Stimulated activated CD4-positive, alpha-beta T cell treated with anti-CD3 and anti-CD28 coated beads, Interleukin-12 subunit alpha, Interleukin-12 subunit beta, amount 100 ng/mL, for 4 hours (primary cell): ENCODE measurements around the gene KCNG2.

Source experiments
- DNase-seq: peaks from one replicate; pipeline ENCODE4 v3.0.0-alpha.2; 2020

Gene KCNG2

DNA sequence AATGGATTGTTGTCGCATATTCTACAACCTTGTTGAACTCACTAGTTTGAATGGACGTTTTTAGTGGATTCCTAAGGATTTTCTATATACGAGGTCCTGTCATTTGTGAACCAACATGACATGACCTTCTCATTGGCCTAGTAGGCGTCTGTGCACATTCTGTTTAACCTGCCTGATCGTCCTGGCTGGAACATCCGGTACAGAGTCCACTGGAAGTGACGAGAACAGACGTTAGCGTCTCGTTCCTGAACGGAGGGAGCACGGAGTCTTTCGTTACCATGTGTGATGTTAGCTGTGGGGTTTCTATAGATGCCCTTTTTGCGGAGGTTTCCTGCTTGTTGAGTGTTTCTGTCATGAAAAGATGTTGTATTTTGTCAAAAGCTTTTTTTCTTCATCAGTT lies 91.8 kb downstream of the KCNG2 start:
- DNase-seq = no peak

DNA sequence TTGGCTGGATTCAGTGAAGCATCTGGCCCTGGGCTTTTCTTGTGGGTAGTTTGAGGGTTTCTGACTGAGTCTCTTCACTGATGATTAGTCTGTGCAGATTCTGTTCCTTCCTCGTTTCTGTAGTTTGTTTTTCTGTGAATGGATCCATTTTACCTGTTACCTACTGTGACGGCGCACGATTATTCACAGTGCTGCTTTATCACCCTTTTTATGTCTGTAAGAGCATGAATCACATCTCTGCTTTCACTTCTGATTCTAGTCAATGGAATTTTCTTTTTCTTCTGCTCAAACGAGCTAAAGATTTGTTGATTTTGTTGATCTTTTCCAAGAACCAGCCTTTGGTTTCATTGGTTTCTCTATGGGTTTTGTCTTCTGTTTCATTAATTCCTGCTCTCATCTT lies 92.9 kb downstream of the KCNG2 start:
- no peak for DNase-seq

DNA sequence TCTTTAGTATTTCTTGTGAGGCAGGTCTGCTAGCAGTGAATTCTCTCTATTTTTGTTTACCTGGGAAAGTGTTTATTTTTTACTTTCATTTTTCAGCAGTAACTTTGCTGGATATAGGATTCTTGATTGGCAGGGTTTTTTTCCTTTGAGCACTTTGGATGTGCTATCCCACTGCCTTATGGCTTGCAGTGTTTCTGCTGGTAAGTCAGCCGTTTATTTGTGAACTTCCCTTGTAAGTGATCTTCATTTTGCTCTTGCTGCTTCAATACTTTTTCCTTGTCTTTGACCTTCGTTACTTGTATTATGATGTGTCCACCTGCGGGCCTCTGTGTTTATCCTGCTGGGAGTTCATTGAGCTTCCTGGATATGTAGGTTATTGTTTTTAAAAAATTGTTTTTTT lies 99.0 kb downstream of the KCNG2 start:
- no peak for DNase-seq

DNA sequence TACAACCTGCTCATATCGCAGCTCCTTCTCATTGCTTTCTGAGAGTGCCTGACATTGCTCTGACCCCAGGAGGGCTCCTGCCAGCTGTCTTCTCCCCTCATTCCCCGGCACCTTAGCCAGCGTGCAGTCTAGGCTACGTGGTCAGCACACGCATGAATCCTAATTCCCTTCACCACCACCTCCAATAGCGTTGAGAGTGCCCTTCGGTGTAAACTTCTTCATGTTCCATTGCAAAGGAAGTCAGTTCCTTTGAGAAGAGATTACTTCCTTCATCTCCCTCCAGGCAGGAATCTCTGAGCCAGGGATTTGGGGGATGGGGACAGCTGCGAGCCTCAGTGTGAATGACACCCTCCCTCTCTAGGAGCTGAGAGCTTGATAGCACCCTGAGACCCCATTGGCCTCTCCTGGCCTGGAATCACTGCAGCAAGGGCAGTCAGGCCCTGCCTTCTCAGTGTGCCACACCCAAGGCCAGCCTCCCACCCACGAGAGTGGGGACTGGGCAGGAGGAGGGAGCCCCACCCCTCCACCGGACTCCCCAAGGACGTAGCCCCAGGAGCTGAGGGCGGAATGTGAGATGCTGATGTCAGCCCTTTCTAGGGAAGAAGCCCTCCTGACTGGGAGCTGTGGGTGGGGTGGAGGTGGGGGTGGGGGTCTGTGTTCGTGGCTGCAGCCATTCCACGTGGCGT lies 100.3 kb downstream of the KCNG2 start:
- DNase-seq = no peak

DNA sequence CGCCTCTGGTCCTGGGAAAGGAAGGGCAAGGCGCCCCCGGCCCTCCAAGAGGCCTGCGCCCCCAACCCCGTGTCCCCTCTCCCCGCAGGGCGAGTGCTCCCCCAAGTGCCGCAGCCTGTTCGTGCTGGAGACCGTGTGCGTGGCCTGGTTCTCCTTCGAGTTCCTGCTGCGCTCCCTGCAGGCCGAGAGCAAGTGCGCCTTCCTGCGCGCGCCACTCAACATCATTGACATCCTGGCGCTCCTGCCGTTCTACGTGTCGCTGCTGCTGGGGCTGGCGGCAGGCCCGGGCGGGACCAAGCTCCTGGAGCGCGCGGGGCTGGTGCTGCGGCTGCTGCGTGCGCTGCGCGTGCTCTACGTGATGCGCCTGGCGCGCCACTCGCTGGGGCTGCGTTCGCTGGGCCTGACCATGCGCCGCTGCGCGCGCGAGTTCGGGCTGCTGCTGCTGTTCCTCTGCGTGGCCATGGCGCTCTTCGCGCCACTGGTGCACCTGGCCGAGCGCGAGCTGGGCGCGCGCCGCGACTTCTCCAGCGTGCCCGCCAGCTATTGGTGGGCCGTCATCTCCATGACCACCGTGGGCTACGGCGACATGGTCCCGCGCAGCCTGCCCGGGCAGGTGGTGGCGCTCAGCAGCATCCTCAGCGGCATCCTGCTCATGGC lies 101.3 kb downstream of the KCNG2 start:
- no peak for DNase-seq

DNA sequence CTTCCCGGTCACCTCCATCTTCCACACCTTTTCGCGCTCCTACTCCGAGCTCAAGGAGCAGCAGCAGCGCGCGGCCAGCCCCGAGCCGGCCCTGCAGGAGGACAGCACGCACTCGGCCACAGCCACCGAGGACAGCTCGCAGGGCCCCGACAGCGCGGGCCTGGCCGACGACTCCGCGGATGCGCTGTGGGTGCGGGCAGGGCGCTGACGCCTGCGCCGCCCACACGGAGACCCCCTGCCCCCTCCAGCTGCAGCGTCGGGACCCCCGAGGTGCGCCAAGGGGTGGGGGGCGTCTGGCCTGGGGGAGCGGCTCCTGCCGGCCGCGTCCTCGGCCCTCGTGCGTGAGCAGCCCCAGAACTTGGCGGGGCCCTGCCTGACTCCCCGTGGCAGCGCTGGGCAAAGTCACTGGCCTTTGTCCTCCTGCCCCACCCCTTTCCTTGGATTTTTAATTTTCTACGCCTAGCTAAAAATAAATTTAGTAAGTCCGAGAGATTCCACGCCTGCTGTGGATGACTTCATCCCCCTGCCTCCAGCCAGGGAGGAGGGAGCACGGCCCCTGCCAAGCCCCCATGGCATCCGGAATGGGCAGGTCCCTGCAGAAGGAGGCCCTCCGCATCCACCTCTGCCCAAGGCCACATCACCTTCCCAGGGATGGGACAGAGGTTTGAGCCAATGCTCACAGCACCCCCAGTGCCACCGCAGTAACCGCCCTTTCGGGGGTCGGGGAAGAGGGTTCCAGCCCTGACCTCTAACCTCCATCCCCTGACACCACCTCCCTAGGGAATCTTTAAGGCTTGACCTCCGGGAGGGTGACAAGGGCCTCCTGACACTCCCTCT lies 102.1 kb downstream of the KCNG2 start:
- no peak for DNase-seq

DNA sequence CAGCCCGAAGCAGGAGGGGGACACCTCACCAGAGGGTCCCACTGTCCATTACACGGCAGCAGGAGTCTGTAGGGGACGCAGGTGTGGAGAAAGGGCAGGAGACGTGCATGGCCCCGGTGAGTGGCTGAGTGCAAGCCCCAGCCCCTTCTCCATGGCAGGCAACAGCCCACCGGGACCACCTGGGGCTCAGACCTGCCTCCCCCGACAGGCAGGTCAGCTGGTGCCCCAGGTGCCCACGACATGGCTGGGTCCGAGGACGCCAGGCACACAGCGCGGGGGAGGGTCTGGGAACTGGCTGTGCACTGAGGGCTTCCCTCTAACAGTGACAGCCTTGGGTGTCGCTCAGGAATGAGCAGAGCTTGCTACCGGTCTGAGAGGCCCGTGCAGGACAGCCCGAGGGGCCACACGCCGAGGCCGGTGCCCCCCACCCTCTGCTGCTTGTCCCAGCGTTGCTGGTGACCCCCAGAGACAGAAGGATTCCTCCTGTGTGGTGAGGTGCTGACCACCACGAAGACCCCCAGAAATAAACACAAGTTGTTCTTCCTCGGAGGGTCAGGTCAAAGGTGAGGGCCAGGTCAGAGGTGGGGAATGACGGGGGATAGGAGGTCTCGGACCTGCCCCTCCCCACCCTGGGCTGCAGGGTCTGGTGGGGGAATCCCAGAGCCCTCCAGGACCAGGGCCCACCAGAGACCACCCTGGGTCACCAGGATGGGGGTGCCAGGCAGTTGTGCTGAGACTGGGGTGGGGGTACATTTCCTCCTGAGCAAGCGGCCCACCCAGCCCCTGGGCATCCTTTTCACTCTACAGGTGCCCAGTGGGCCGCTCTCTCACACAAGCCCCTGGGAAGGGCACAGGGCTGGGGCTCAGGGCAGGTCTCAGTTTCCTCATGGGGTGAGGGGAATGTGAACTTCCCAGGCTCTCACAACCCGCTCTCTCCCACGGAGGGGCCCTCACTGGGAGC lies 103.2 kb downstream of the KCNG2 start:
- DNase-seq = no peak

DNA sequence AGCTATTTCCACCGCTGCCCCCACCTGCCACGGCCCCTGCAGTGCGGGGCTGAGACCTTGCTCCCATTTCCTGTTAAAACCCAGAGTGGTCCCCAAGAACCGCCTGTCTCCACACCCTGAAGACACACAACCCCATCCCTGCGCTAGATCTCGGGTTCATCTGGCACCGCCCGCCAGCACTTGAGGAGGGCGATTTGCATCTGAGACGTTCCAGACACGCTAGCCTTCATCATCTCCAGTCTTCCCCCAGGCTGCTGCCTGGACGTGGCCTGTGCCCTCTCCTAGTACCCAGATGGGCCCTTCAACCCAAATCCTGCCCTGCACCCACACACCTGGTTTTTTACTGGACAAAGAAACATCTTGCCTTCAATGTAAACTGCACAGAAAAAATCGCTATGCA lies 103.9 kb downstream of the KCNG2 start:
- DNase-seq = no peak

DNA sequence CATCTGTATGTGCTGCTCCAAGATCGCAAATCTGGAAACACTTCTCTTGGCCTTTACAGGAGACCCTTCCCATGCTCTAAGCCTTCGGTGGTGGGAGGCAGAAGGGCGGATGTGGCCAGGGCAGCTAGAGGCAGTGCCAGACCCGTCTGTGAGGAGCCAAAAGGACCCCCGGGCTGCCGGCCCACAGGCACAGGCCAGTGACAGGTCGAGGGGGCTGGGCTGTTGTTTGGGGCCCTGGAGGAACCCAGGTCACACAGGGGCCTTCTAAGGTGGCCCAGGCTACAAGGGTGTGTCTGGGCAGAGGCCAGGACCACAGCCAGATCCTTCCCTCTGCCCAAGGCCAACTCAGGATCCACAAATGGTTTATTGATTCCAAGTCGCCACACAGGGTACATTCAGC lies 104.3 kb downstream of the KCNG2 start:
- DNase-seq = no peak

DNA sequence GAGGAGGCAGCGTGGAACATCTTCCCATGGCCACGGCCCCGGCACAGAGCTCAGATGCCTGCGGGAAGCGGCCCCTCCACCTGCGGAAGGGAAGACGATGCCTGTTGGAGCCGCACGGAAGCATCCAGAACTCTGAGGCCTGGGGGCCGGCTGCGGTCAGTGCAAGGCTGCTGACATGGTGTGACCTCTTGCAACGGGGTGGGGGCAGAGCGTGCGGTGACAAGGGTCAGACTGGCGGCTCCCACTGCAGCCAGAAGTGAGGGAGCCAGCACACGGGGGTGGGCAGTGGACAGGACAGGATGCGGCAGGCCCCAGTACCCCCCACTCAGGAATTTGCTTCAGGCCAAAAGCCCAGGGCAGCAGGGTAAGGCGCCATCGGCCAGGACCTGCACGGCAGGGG lies 104.9 kb downstream of the KCNG2 start:
- DNase-seq = no peak

DNA sequence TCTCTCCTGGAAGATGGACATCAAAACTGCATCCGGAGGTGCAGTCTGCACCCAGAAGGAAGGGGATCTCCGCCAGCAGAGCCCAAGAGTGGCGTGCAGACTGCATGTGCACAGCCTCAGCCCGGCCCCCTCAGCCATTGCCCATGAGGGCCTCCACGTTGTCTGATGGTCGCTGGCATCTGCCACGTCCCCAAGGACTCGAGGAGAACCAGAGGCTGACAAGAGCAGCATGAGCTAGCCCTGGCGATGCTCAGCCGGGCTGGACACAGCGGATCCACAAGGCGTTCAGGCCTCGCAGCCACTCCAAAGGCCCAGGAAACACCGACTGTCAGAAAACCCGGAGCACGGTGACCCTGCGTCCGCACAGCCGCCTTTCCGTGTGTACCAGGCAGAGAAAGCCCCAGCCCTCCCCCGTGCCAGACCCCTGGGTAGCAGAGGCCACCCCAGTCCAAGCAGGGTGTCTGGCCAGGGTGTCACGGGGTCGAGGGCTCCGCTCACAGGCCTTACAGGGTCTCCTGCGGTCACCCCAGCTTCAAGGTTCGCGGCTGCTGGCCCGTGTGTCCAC lies 105.4 kb downstream of the KCNG2 start:
- DNase-seq = no peak

DNA sequence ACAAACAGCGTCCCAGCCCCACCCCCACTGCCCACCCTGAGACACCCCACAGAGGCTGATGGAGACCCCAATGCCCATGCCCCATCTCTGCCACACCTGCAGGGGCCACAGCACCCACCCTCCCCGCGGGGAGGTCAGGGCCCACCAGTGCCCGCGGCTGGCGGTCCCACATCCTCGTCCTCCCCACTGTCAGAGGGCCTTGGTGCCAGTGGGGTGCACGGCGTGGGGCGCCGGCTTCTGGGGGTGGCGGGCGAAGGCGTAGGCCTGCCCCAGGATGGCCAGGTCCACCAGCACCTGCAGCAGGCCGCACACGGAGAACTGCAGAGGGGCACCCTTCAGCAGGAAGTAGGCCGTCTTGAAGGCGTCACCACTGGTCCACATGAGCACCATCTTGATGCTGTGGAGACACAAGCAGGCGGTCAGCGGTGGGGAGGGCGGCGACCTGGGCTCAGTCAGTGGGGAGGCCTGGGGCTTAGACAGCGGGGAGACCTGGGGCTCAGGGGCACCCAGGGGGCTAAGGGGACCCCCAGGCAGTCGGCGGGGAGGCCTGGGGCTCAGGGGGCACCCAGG lies 106.1 kb downstream of the KCNG2 start:
- no peak for DNase-seq

DNA sequence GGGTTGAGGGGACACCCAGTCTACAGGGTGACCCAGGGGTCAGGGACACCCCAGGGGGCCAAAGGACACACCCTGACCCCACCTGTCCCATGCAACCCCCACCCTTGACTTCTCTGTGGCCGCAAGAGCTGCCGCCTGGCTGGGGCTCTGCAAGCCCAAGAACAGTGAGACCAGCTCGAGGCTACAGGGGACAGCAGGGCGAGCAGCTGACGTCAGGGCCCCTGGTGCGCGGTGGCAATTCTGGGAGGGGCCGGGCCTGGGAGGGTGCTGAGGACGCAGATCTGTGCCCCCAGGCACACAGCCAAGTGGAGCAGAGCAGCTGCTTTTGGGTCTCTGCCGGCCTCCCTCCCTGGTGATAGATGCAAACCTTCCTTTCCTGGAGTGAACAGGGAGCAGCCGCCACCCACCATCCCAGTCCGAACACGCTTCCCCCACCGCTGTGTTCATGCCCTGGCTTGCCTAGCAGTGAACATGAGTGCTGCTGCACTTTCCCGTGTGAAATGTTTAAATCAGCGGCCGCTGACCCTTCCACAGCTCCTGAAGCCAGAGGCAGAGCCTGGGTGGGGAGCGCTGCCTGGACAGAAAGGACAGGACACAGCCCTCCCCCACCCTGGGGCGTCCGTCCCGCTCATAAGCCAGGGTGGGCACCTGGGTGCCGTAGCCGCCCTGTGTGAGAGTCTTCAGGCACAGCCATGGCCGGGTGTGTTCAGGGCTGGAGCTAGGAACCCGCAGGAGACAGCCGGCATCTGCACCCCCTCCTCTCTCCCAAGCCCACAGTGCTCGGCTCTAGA lies 106.8 kb downstream of the KCNG2 start:
- no peak for DNase-seq

DNA sequence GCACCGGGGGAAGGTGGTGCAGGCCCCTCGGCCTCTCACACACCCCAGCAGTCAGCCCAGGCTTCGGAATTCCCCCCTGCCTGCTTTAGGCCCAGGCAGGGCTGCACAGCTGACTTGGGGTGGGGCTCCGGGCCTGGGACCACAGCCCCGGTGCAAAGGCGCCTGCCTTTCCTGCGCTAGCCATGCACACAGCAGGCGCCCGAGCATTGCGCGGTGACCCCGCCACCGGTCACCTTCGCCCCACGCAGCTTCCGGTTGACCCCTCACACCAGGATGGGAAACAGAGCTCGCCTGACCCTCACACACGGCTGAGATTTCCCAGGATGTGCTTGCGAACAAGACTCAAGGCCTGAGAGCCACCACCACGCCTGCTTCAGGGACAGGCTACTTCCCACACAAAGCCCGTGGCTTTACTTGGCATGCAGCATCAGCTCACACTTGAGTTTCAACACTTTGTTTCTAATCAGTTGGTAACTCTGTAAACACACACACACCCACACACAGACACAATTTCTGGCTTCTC lies 107.7 kb downstream of the KCNG2 start:
- no peak for DNase-seq

DNA sequence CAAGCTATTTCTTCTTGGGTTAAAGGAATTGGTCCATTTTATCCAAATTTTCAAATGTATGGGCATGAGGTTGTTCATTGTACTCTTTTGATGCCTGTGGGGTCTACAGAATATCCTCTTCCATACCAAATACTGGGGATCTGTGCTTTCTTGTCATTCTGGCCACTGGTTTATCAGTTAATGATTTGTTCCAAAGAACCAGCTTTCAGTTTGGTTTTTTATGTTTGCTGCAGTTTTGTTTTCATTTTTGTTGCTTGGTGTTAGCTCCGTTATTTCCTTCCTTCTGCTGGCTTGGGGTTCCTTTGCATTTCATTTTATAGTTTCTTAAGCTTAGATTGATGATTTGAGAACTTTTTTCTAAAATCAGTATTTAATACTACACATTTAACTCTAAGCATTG lies 108.3 kb downstream of the KCNG2 start:
- DNase-seq = no peak

DNA sequence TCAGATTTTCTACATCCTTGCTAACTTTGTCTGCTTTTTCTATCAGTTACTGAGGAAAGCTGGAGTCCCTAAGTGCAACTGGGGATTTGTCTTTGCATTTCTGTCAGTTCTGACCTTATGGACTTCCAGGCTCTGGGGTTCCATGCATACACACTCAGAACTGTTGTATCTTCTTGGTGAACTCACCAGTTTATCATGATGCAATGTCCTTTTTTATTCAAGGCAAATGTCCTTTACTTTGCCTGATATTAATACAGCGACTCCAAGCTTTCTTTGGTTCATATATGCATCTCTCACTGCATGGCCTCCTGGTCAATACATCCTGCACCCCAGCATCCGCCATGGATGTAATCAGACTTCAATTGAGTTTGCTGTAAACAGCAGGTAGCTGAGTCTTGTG lies 109.0 kb downstream of the KCNG2 start:
- no peak for DNase-seq

DNA sequence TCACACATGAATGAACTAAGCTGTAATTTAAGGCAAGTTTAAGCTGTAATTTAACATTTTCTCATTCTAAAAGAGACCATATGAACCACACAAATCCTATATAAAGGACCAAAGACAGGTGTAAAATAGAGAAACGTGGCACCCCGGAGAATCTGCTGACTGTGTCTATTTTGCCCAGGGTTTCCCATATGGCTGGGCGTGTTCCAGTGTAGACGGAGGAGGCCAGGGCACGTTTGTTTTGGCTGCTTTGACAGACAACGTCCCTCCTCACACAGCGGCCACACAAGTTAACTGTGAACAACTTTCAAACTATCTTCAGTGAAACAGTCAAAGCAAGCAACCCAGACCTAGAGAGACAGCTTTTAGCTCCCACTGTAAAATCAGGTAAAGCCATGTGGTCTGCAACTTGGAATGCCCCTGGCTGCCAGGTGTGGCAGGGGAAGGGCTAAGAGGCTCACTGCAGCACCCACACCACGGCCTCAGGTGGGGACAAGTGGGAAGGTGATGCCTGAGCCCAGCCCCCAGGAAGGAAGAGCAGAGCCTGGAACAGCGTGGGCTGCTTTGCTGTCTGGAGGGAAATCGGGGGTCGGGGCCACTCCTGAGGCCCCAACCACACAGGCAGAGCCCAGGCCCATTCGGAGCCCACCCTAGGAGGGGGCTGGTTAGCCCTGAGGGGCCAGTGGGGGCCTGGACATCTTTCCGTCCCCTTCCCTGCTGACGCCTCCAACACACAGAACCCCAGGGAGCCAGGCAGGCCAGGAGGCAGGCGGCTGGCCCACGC lies 113.0 kb downstream of the KCNG2 start:
- no peak for DNase-seq

DNA sequence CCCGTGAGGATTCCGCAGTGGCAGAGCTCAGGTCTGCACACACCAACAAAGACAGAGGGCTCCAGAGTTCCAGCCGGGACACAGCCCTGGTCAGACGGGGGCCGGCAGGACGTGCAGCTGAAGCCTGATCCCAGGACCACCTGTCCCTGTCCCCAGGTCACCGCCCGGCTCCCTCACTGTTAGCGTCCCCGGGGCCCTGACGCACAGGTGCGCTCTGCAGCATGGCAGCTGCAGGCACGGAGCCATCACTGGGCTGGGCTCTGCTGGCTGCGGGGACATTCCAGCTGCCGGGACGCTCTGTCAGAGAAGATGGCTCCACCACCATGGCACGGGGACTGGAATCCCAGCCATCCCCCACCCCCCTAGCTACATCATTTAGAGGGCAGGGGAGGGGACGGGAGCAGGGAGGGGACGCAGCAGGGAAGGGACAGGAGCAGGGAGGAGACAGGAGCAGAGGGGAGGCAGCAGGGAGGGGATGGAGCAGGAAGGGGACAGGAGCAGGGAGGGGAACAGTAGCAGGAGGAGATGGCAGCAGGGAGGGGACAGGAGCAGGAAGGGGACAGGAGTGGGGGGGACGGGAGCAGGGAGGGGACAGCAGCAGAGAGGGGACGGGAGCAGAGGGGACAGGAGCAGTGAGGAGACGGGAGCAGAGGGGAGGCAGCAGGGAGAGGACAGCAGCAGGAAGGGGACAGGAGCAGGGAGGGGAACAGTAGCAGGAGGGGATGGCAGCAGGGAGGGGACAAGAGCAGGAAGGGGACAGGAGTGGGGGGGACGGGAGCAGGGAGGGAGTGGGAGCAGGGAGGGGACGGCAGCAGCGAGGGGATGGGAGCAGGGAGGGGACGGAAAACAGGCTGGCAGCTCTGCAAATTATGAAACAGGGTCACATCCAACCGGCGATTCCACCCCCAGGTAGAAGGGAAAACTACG lies 113.9 kb downstream of the KCNG2 start:
- no peak for DNase-seq

DNA sequence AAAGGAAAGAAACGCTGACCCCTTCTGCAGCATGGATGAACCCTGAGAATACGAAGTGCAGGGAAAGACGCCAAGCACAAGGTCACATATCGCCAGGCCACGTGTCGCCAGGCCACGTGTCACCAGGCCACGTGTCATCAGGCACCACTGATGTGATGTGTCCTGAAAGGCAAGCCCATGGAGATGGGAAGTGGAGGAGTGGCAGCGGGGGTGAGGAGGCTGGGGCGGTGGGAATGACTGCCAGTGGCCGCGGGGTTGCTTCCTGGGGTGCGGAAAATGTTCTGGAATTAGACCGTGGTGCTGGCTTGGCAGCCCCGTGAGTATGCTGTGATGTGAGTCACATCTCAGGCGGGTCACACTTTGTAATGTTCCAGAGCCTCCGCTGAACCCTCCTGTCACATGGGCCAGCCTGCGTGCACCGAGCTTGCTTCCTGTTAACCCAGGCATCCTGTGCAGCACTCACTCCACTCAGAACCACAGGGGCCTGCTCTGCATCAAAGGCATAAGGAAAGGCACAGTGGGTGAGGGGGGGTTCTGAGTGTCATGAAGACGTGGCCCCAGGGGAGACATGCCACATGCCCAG lies 114.8 kb downstream of the KCNG2 start:
- DNase-seq = no peak
